ENCODE results near the gene FUCA2.
"Not testable (repeated sequence)": the region's sequence is repeated elsewhere in the genome, so short reads cannot be mapped to it uniquely, and the experiment has no call there.

Gene FUCA2

DNA sequence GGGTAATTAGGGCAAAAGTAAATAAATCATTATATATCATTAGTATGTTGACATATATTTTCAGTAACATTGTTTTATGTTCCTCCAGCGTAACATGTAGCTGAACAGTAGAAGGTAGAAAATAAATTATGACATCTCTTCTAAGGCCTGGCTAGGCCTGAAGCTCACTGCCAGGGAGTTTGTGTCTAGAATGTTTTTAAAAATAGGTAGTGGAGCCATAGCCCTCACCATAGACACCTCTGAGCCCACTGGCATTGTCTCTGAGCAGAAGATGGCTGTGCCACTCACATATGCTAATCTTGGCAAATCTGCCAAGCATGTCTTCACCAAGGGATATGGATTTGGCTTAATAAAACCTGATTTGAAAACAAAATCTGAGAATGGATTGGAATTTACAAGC, 21.3 kb downstream of the FUCA2 start:
- DNase-seq = no peak

DNA sequence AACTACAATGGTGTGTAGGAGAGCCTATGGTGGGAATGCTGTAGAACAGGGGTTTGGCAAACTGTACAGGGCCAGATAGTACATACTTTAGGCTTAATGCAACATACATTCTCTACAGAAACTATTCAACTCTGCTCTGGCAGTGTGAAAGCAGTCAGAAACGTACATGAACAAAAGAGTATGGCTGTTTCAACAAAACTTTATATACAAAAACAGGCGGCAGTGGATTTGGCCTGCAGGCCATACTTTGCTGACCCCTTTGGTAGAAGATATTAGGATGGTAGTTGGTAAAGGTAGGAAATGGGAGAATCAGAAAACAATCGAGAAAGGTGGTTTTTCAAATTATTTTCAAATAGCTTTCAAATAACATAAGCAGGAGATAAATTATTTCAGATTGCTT, 24.8 kb downstream of the FUCA2 start:
- no peak for DNase-seq

DNA sequence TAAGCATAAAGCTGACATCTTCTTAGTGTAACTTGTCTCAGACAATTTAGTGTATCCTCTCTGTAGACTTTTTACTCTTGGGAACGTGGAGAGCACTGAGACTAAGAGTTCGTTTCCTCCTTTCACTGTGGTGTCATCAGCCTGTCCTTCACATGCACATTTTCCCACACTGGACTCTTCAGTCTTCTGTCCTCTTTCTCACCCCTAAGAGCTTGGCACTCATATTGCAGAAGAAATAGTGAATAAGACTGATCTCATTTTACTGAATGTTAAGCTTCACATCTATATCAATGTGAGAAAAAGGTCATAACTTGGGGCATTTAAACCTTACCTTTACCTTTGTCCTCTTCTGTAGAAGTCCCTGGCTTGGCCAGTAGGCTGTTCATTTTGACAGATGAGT, 25.6 kb downstream of the FUCA2 start:
- DNase-seq = no peak

DNA sequence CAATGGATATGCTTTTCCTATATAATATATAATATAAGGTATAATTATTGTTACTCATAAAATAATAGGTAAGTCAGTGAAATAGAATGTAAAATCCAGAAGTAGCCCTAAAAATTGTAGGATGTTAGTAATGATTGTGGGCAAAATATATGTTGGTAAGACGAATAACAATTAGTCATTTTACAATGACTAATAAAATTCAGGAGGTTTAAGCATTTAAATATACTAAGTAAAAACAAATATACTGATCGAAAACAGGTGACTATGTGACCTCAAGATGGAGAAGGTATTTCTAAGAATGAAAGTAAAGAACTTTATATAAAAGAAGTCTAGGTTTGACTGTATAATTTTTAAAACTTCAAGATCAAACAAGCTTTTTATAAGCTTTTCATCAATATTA, 28.9 kb downstream of the FUCA2 start:
- DNase-seq = no peak

DNA sequence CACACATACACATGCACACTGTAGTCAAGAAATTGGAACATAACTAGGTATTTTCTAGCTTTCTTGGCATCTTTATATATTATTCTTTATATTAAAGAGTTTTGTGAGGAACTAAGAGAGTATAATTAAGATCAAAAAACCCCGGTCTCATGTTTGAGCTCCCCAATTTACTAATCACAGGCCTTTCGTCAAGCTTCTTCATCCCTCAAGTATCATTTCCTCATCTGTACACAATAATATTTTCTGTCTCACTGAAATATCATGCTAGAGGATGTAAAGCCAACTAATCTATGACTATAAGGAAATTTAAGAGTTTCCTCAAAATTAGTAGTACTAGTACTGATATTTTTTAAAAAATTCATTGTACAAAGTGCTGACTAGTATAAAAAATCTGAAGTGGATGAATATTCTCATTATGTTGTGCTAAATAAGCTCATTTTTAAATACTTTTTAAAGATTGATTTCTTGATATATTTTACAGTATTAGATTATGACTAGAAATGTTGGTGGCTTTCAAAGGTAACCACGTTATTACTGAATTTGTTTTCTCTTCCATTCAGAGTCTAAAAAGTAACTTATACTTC, 32.9 kb downstream of the FUCA2 start:
- DNase-seq = no peak

DNA sequence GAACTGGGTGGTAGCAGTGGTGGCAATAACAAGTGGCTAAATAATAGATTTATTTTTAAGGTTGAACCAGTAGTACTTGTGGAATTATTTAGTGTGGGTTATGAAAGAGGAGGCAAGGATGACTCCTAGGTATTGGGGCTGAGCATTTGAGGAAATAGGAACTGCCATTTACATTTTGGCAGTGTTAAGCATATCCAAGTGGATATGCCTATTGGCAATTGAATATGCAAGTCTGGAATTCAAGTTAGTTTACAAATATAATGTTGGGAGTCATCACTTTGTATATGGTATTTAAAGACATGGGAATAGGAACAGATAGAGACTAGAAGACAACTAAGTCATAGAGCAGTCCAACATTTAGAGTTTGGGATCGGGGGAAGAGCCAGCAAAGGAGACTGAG, 35.0 kb downstream of the FUCA2 start:
- DNase-seq = no peak

DNA sequence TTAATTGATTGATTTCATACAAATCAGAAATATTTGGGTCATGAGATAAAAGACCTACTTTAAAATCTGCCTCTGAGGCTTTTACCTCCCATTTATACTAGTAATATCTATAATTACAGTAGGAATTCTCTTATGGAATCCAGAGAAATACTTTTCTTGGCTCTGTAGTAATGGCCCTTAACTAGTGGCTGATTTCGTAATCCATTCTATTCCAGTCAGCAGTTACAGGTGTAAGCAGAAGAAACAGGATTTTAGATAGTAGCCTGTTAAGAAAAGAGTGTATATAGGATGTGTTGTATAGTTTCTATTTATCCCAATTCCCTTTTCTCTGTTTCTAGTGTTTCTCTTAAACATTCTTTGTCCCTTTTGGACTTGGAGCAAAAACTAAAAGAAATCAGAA, 39.7 kb downstream of the FUCA2 start:
- DNase-seq = no peak

DNA sequence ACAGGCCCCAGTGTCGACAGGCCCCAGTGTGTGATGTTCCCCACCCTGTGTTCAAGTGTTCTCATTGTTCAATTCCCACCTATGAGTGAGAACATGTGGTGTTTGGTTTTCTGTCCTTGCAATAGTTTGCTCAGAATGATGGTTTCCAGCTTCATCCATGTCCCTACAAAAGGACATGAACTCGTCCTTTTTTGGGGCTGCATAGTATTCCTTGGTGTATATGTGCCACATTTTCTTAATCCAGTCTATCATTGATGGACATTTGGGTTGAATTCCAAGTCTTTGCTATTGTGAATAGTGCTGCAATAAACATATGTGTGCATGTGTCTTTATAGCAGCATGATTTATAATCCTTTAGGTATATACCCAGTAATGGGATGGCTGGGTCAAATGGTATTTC, 42.7 kb downstream of the FUCA2 start:
- not testable (repeated sequence) for DNase-seq

DNA sequence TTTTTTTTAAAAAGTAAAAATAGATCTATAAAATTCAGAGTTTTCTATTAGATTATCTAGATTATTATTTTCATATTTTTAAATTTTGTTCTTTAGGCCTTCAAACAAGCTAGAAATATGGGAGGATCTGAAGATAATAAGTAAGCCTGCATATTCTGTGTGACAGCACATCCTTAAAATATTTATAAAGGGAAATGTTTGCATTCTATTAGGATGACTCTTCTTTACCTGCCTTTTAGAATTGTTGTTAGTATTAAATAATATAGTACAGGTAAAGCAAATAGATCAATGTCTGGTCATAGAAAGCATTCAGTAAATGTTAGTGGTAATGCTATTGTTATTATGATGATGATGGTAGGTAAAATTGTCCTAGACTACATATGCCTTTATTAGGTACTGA, 43.5 kb downstream of the FUCA2 start:
- DNase-seq = no peak

DNA sequence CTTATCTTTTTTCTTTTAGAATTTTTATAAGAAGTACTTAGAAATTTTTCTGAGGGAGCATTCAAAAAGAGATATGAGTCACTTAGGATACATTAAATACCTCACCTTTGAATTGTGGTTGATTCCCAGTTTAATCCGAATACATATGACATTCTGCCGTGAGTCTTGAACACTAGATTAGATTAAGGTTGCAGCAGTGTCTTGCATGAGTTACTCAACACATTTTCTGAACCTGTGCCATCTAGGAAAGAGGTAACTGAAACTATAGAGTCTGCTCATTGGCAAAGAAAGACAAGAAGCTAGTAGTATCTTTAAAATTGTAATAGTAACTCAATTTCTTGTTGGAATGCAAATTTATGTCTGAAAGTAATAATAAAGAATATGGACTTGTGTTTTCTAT, 46.0 kb downstream of the FUCA2 start:
- DNase-seq = no peak

DNA sequence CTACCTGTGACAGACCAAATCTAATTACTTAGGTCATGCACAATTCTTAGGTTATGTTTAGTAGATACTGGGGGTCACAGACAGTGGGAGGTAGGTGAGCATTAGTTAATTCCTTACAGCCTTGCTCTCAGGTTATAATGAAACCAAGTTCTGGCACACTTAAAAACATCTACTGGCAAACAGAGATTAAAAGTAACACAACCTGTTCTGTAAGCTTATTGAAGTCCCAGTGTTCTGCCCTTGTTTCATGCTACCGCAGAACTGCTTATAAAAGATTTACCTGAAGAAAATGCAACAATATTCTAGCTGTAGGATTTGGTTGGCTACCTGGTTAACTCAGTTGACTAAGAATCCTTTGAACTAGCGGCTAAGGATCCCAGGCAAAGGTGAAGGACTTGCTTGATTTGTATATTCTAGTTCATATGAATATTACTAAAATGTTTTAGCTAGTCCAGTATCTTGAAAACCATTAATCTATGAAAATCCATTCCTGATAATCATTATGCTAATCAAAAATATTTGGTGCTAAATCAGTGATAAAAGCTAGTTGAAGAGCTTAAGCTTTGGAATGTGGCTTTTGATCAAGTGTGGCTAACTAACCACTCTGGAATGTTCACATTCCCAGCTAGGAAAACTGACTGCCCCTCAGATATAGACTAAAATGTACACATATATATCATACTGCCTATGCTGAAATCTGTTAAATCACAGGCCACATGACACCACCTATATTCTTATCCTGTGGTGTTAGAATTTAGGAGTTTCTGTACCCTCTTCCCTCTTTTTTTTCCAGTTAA, 53.8 kb downstream of the FUCA2 start:
- no peak for DNase-seq

DNA sequence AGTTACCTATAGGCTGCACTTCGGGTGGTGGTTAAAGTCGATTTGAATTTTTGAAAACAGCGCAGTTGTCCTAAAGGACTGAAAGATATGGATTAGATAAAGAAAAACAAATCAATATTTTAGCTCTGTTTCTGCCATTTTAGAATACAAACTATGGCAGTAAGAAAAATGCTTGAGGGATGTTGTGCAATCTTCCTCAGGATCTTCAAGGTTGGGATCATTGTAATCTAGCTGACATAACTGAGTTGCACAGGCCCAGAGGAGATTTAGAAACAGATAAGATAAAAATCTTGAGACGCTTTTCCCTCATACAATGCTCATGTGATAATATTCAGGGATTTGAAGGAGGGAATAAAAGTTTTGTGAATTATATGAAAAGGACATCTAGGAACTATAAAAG, 60.0 kb downstream of the FUCA2 start:
- no peak for DNase-seq

DNA sequence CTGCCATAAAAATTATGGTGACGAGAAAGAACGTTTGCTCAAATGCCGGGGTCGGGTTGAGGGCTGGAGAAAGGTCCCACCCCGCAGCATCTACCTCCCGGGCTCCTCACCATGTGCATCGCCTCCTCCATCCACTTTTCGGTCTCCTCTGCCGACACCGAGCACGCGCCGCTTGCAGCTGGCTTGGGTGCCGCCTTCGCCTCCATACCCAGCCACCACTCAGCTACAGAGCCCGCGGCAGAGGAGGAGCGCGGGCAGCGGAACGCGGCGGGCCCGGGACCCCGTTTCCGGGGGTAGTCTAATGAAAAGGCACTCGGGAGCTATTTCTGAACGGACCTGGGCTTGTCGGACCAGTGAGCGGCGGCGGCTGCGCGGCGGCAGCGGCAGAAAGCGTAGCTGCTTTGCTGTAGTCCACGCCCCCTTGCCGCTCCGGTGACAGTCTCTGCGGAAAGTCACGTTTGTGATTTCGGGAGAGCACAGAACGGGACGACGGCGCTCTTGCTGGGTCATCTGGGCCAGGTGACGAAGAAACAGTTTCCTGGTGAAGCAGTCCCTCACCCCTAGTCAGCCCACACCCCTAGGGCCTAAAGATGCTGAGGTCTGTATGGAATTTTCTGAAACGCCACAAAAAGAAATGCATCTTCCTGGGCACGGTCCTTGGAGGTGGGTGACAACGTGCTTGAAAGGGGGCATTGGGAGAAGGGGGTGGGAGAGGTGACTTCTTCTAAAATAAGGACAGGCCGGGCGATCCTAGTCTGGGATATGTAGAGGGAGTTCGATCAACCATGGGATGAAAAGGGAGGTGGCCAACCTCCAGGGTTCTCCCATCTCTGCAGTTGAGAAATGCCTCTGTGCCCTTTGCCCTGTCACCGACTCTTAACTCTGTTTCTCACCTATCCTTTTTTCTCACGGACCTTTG, 60.8 kb downstream of the FUCA2 start, which contains the start of the genes ADAT2 and PEX3:
Gene ADAT2 (minus strand): TSS at position 243 of the 919 bp plus-strand sequence. CDS start 37 bp downstream, at position 206.
Gene PEX3 (plus strand): TSS at position 353 of the 919 bp plus-strand sequence. CDS start 238 bp downstream, at position 591.
- peak; percentile 74 for DNase-seq

DNA sequence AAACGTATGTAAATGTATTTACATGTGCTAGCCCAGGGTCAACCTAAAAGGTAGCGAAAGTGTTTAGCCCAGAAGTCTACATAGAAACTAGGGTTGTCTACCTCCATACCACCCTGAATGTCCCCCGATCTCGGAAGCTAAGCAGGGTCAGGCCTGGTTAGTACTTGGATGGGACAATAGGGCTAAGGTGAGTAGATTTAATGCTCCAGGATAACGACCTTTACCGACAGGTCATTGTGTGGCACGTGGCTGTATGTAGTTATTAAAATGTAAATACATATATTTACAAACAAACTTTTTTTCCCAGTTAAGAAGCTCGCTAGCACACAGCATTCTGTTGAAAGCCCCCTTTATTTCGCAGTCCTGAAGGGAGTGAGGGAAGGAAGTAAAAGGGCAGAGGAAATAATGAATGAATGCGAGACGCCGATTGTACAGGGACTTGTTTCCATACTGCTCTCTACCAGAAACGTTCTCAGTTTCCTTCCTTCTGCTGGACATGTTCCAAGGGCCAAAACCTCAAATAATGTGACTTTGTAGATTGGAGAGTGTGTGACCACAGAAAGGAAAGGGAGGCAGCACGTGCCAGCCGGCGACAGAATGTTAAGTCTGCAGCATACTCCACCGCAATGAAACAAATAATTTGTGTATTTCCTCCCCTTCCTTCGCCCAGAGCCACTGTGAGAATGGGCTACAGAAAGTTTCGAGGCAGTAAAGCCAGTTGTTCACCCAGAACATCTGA, 61.6 kb downstream of the FUCA2 start:
- no peak for DNase-seq

DNA sequence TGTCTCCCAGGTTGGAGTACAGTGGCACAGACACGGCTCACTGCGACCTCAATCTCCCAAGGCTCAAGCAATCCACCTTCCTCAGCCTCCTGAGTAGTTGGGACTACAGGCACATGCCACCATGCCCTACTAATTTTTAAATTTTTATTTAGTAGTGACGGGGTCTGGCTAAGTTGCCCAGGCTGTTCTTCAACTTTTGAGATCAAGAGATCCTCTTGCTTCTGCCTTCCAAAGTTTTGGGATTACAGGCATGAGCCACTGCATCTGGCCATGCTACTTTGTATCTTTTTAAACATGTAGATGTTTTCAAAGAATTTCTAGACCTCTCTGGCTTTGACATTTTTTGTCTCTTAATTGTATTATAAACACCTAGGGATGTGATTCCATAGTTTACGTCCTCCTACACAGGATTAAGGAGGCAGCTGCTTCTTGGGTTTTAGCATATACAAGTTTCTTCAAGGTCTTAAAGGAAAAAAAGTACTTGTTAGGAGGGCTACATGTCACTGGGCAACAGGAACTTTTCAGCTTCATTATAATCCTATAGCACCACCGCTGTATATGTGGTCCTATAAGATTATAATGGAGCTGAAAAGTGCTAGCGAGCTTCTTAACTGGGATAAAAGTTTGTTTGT, 62.3 kb downstream of the FUCA2 start:
- DNase-seq = no peak

DNA sequence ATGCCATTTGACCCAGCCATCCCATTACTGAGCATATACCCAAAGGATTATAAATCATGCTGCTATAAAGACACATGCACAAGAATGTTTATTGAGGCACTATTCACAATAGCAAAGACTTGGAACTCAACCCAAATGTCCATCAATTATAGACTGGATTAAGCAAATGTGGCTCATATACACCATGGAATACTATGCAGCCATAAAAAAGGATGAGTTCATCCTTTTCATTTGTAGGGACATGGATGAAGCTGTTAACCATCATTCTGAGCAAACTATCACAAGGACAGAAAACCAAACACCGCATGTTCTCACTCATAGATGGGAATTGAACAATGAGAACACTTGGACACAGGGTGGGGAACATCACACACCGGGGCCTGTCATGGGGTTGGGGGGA, 63.7 kb downstream of the FUCA2 start:
- DNase-seq = not testable (repeated sequence)
